GM12891 (cell line): ENCODE results near the gene SMIM44.
"Not testable (repeated sequence)": the region's sequence is repeated elsewhere in the genome, so short reads cannot be mapped to it uniquely, and the experiment has no call there.

ENCODE experiments used
- PAX5 ChIP-seq: IDR thresholded peaks from 2 replicates; pipeline ENCODE4 v1.6.1; 2011; ENCODE audit warnings: low read length, moderate library complexity, mild to moderate bottlenecking; ENCODE audit not compliant: insufficient read depth, severe bottlenecking
- POLR2A ChIP-seq: IDR thresholded peaks from 2 replicates; pipeline ENCODE4 v1.6.1; 2011; ENCODE audit warnings: low read depth, low read length, control low read depth
- POLR2AphosphoS5 ChIP-seq: IDR thresholded peaks from 2 replicates; pipeline ENCODE4 v1.6.1; 2011; ENCODE audit warnings: low read depth, low read length, control low read depth
- POU2F2 ChIP-seq: IDR thresholded peaks from 2 replicates; pipeline ENCODE4 v1.6.1; 2011; ENCODE audit warnings: low read depth, mild to moderate bottlenecking, control low read depth, low read length, moderate library complexity
- SPI1 ChIP-seq: IDR thresholded peaks from 2 replicates; pipeline ENCODE4 v1.6.1; 2011; ENCODE audit warnings: low read depth, low read length, control low read depth
- TAF1 ChIP-seq: IDR thresholded peaks from 2 replicates; pipeline ENCODE4 v1.6.1; 2011; ENCODE audit warnings: low read depth, low read length, control low read depth

GRCh38 chr19:3508121-3508661, 24.9 kb upstream of the SMIM44 start:
- TF ChIP-seq POLR2A, TAF1, POLR2AphosphoS5, SPI1, POU2F2, PAX5: not testable (repeated sequence)
